Esophagus squamous epithelium (tissue), 5 donors: Measurements from ENCODE around the gene TMEM207. TPM values are rescaled to one million over a fixed set of nuclear protein-coding genes. Genes with fewer than 3 reads are reported as not detected.

Experiments
- DNase-seq: peaks from one replicate; lab custom pipeline; 2025; lab: John Stamatoyannopoulos, UW
- H3K27ac ChIP-seq, 4 donors: fragments of 200-600 bp; sonication (generic); one replicate each; pipeline ENCODE4 v1.5.1; 2016 to 2019; ENCODE audit warnings: mild to moderate bottlenecking in 1 of 4
- H3K27me3 ChIP-seq, 4 donors: fragments of 200-600 bp; sonication (generic); 1 replicate in 3 of 4; 2 replicates in 1 of 4; pipeline versions ENCODE4 v1.5.1 to v1.6.0; 2017 to 2021; ENCODE audit warnings: antibody characterized with exemption in 1 of 4
- H3K36me3 ChIP-seq, 3 donors: fragments of 200-600 bp; sonication (generic); one replicate each; pipeline ENCODE4 v1.5.1; 2016 to 2019
- H3K4me1 ChIP-seq, 3 donors: fragments of 200-600 bp; sonication (generic); one replicate each; pipeline ENCODE4 v1.5.1; 2017 to 2019
- H3K4me3 ChIP-seq, 4 donors: fragments of 200-600 bp; sonication (generic); 1 replicate in 3 of 4; 2 replicates in 1 of 4; pipeline ENCODE4 v1.5.1; 2016 to 2019; ENCODE audit warnings: mild to moderate bottlenecking in 2 of 4, moderate library complexity in 1 of 4
- H3K9me3 ChIP-seq, 3 donors: fragments of 200-600 bp; sonication (generic); one replicate each; pipeline ENCODE4 v1.5.1; 2016 to 2019
- POLR2A ChIP-seq, 4 donors: fragments of 450-650 bp; IDR thresholded peaks; one replicate each; pipeline ENCODE4 v1.6.1; 2017; ENCODE audit warnings: antibody characterized with exemption in 4 of 4, mild to moderate bottlenecking in 4 of 4, moderate library complexity in 3 of 4
- WGBS, 2 donors: methylation state at CpG; one replicate each; pipeline ENCODE4 v1.1.5; 2018; 5-methylcytosine and 5-hydroxymethylcytosine counted together
- intact Hi-C: fragments of 100-400 bp; cut with DNase I; formaldehyde crosslinking; loops from one replicate; pipeline ENCODE4 v1.15.0; 2022
- total RNA-seq, 4 donors: library from RNA; depleted of rRNA; stranded (reverse); fragments of >200 nt; gene quantifications; one replicate each; pipeline ENCODE4 v1.1.0, GENCODE V29; 2016
- TF ChIP-seq, protein P1 (sequence below), 6 experiments: fragments of 450-650 bp in 4 of 6; fragments of 200-600 bp in 2 of 6; sonication (generic) in 2 of 6; IDR thresholded peaks; one replicate each; pipeline ENCODE4 v1.5.1; 2016 to 2019; ENCODE audit warnings: antibody characterized with exemption in 6 of 6, mild to moderate bottlenecking in 4 of 6, moderate library complexity in 4 of 6
- donor health status: DM: yes; HTN: yes; CAD: no.

The TMEM207 gene
- total RNA-seq, 4 donors from 2014 or later = not detected

- DNase-seq = no peak
- TF ChIP-seq, protein P1, sequence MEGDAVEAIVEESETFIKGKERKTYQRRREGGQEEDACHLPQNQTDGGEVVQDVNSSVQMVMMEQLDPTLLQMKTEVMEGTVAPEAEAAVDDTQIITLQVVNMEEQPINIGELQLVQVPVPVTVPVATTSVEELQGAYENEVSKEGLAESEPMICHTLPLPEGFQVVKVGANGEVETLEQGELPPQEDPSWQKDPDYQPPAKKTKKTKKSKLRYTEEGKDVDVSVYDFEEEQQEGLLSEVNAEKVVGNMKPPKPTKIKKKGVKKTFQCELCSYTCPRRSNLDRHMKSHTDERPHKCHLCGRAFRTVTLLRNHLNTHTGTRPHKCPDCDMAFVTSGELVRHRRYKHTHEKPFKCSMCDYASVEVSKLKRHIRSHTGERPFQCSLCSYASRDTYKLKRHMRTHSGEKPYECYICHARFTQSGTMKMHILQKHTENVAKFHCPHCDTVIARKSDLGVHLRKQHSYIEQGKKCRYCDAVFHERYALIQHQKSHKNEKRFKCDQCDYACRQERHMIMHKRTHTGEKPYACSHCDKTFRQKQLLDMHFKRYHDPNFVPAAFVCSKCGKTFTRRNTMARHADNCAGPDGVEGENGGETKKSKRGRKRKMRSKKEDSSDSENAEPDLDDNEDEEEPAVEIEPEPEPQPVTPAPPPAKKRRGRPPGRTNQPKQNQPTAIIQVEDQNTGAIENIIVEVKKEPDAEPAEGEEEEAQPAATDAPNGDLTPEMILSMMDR (IDR thresholded peaks at IDR 0.05) = no peak
- TF ChIP-seq POLR2A (IDR thresholded peaks at IDR 0.05) = no peak
- no peak overlapping the region for H3K4me3 ChIP-seq
- H3K4me1 ChIP-seq = no peaks in the 10 kb centered on the region
- intact Hi-C loops = no loop called here
- H3K36me3 ChIP-seq = no peaks in the 10 kb centered on the region
- 62 to 64% methylated on average over 5 of the region's 5 CpGs for WGBS, 2 donors
- no peak overlapping the region for H3K27ac ChIP-seq
- no peaks in the 10 kb centered on the region for H3K9me3 ChIP-seq
- no peaks in the 10 kb centered on the region for H3K27me3 ChIP-seq
Observed at GRCh38 chr3:190495796-190496195, 46.1 kb upstream of the TMEM207 start.

DNA sequence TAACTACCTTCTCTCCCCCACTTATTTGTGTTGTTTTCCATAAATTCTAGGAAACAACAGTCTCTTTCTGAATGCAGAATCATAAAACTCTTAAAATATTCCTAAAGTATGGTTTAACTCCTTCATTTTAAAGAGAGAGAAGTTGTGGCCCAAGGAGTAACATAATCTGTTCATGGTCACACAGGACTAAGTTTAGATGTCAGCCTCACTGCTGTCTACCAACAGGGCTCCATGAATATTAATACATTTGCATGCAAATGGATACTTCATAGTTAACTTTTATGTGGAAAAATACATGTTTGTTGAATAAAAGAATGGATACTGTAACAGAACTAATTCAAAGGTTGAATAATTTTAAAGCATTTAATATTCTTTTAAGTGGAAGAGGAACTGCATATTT is 45.7 kb upstream of the TMEM207 start:
- H3K27ac ChIP-seq = no peak overlapping the region
- no peak overlapping the region for H3K4me3 ChIP-seq
- H3K4me1 ChIP-seq = no peaks in the 10 kb centered on the region
- H3K36me3 ChIP-seq = no peaks in the 10 kb centered on the region
- TF ChIP-seq, protein P1 (IDR thresholded peaks at IDR 0.05) = no peak
- no peaks in the 10 kb centered on the region for H3K9me3 ChIP-seq
- DNase-seq = no peak
- intact Hi-C loops = no loop called here
- H3K27me3 ChIP-seq = no peaks in the 10 kb centered on the region

DNA sequence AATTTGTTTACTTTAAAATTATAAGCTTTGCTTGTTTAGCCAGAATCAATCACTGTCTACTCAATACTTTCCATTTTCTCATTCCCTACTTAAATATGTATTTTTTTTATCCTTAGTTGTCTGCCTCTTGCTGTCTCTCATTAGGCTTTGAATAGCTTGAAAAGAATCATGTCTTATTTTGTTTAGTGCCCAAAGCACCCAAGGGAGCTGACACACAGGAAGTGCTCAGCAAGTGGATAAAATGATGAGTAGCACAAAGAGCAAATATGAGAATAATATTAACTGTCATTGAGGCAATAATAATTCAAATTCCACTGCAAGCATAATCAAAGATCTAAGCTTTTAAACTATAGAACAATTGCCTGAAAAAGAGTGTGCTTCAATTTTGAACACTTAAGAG is 45.2 kb upstream of the TMEM207 start:
- H3K27ac ChIP-seq = no peak overlapping the region
- H3K4me3 ChIP-seq = no peak overlapping the region
- no peaks in the 10 kb centered on the region for H3K9me3 ChIP-seq
- no peaks in the 10 kb centered on the region for H3K36me3 ChIP-seq
- H3K27me3 ChIP-seq = no peaks in the 10 kb centered on the region
- TF ChIP-seq, protein P1 (IDR thresholded peaks at IDR 0.05) = no peak
- no peak for TF ChIP-seq POLR2A (IDR thresholded peaks at IDR 0.05)
- no peak for DNase-seq
- intact Hi-C loops = no loop called here
- no peaks in the 10 kb centered on the region for H3K4me1 ChIP-seq

GRCh38 chr3:190492966-190493365 is 43.3 kb upstream of the TMEM207 start:
- DNase-seq = no peak
- H3K4me1 ChIP-seq = no peaks in the 10 kb centered on the region
- no peaks in the 10 kb centered on the region for H3K27me3 ChIP-seq
- TF ChIP-seq, protein P1 (IDR thresholded peaks at IDR 0.05) = no peak
- TF ChIP-seq POLR2A (IDR thresholded peaks at IDR 0.05) = no peak
- no peaks in the 10 kb centered on the region for H3K9me3 ChIP-seq
- WGBS, 2 donors = 88 to 89% methylated on average over 4 of the region's 4 CpGs
- H3K27ac ChIP-seq = no peak overlapping the region
- no peak overlapping the region for H3K4me3 ChIP-seq
- intact Hi-C loops = no loop called here
- no peaks in the 10 kb centered on the region for H3K36me3 ChIP-seq

DNA sequence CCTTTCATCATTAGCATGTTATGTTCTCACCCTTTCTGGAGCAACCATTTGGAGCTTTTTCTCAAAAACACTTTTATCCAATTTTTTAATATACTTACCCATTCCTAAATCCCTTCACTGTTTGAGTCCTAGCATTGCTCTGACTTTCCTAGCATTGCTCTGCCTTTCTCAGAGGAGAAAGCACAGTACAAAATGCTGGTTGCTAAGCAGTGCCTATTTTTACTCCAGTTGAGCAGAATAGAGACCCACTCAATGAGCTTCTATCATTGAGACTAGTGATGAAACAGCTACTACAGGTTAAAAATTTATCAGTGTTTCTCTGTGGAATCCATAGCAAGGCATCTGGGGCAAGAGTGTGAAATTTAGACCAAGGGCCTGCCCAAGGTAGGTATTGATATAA is 42.4 kb upstream of the TMEM207 start:
- Histone ChIP-seq H3K9me3 (no peaks in the 10 kb centered on the region), H3K4me3 (no peak overlapping the region), H3K36me3 (no peaks in the 10 kb centered on the region), H3K27me3 (peaks cover 0 to 7% (median 0%) of the 10 kb centered on the region in 4 donors), H3K4me1 (no peaks in the 10 kb centered on the region), H3K27ac (no peak overlapping the region)
- no peak for TF ChIP-seq POLR2A (IDR thresholded peaks at IDR 0.05)
- TF ChIP-seq, protein P1 (IDR thresholded peaks at IDR 0.05) = no peak
- no peak for DNase-seq
- intact Hi-C loops = no loop called here
